Aorta (tissue), 5 donors: Measurements from ENCODE around the gene FASLG. TPM values are rescaled to one million over a fixed set of nuclear protein-coding genes. Genes with fewer than 3 reads are reported as not detected.

ENCODE experiments used
- ATAC-seq: fragments of 200-7000 bp; cut with Tn5 transposase; one replicate; pipeline ENCODE4 v1.9.1; 2022; ENCODE audit warnings: moderate library complexity; ENCODE audit not compliant: low FRiP score
- DNase-seq, 2 donors: peaks; one replicate each; pipeline ENCODE4 v3.0.0-alpha.2; 2020
- H3K27ac ChIP-seq, 2 donors: one replicate each; pipeline ENCODE4 v1.5.1; 2013; ENCODE audit warnings: low read length in 2 of 2, mild to moderate bottlenecking in 2 of 2, moderate library complexity in 2 of 2, control low read depth in 1 of 2, inconsistent platforms in 1 of 2, low read depth in 1 of 2
- H3K27me3 ChIP-seq, 2 donors: one replicate each; pipeline ENCODE4 v1.6.1; 2013; ENCODE audit warnings: control low read depth in 1 of 2, low read length in 1 of 2, mild to moderate bottlenecking in 1 of 2, moderate library complexity in 1 of 2; ENCODE audit not compliant: insufficient read depth in 2 of 2, control insufficient read depth in 1 of 2
- H3K36me3 ChIP-seq, 2 donors: one replicate each; pipeline ENCODE4 v1.6.1; 2013; ENCODE audit warnings: control low read depth in 1 of 2, low read length in 1 of 2, mild to moderate bottlenecking in 1 of 2; ENCODE audit not compliant: insufficient read depth in 2 of 2, control insufficient read depth in 1 of 2
- H3K4me1 ChIP-seq, 2 donors: one replicate each; pipeline ENCODE4 v1.6.1; 2013; ENCODE audit warnings: low read length in 2 of 2, control low read depth in 1 of 2, mild to moderate bottlenecking in 1 of 2, moderate library complexity in 1 of 2; ENCODE audit not compliant: insufficient read depth in 2 of 2, control insufficient read depth in 1 of 2
- H3K4me3 ChIP-seq, 2 donors: one replicate each; pipeline ENCODE4 v1.5.1; 2013; ENCODE audit warnings: low read length in 2 of 2, control low read depth in 1 of 2, mild to moderate bottlenecking in 1 of 2
- H3K9me3 ChIP-seq: one replicate; pipeline ENCODE4 v1.6.1; 2013; ENCODE audit warnings: mild to moderate bottlenecking, low read length; ENCODE audit not compliant: control insufficient read depth
- WGBS, 2 donors: extraction: QIAGEN DNeasy Blood & Tissue Kit; methylation state at CpG; one replicate each; pipeline ENCODE4 v1.1.7; 2013; 5-methylcytosine and 5-hydroxymethylcytosine counted together
- intact Hi-C, 2 donors: fragments of 100-400 bp; cut with DNase I; formaldehyde crosslinking; loops; one replicate each; pipeline versions ENCODE4 v1.14.2 to v1.15.0; 2022
- polyA plus RNA-seq, 2 donors: library from polyadenylated mRNA; stranded (reverse); fragments of 200-250 nt; gene quantifications; one replicate each; pipeline ENCODE4 v1.2.3, GENCODE V29; 2013
- total RNA-seq, 2 donors: library from RNA; stranded (reverse); fragmentation: NEBNext Ultra II Directional; extraction: Animal tissue kit (Norgen Biotek cat#: 25700); gene quantifications; one replicate each; pipeline ENCODE4 v1.2.1, GENCODE V29; 2021
- donor health status: healthy with polysubstance abuse.
- donor health status: Bipolar disorder and iron deficiency.
- donor health status: DM: no; HTN: no; CAD: no.
- donor health status: DM: no; HTN: no; CAD: no.
- donor health status: DM: yes; HTN: yes; CAD: no.

The FASLG gene
- total and polyA plus RNA-seq, 4 donors: 0.33 TPM; not detected in 3

- intact Hi-C loops: no loop called here
- no peak for DNase-seq
These were observed 11.4 kb downstream of the FASLG start for GRCh38 chr1:172670316-172670715.

GRCh38 chr1:172670791-172671190, 11.9 kb downstream of the FASLG start:
- no peak overlapping the region for H3K27ac ChIP-seq
- DNase-seq: no peak
- no peaks in the 10 kb centered on the region for H3K27me3 ChIP-seq
- 49 to 53% methylated on average over 4 of the region's 4 CpGs for WGBS, 2 donors
- intact Hi-C loops: no loop called here
- no peak overlapping the region for H3K4me3 ChIP-seq
- no peak for ATAC-seq
- no peaks in the 10 kb centered on the region for H3K36me3 ChIP-seq
- no peaks in the 10 kb centered on the region for H3K9me3 ChIP-seq
- no peaks in the 10 kb centered on the region for H3K4me1 ChIP-seq

More at GRCh38 chr1:172670316-172670715, 11.4 kb downstream of the FASLG start:
- H3K4me1 ChIP-seq: no peaks in the 10 kb centered on the region
- H3K9me3 ChIP-seq: no peaks in the 10 kb centered on the region
- no peak overlapping the region for H3K4me3 ChIP-seq
- ATAC-seq: no peak
- 78 to 86% methylated on average over 4 of the region's 4 CpGs for WGBS, 2 donors
- H3K27ac ChIP-seq: no peak overlapping the region
- no peaks in the 10 kb centered on the region for H3K27me3 ChIP-seq
- H3K36me3 ChIP-seq: no peaks in the 10 kb centered on the region

GRCh38 chr1:172671591-172671990, 12.7 kb downstream of the FASLG start:
- H3K4me1 ChIP-seq: no peaks in the 10 kb centered on the region
- no peak overlapping the region for H3K27ac ChIP-seq
- H3K27me3 ChIP-seq: no peaks in the 10 kb centered on the region
- peaks cover 1% of the 10 kb centered on the region for H3K9me3 ChIP-seq
- intact Hi-C loops: no loop called here
- no peaks in the 10 kb centered on the region for H3K36me3 ChIP-seq
- no peak overlapping the region for H3K4me3 ChIP-seq
- ATAC-seq: no peak
- no peak for DNase-seq

DNA sequence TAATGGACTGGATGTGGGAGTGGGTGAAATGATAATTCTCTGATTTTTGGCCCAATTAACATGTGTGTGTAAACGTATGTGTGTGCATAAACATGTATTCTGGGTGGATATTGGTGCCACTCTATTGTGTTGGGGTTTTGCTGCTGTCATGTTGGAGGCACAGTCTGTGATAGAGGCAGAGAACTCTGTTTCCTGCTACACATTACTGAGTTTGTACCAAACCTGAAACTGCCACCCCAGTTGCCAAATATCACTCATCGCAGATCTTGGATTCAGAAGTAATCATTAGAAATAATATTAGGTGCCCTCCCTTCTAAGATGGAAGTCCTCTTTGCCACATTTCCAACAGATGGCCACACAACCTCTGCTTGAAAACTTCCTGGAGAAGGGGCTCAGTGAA, 13.8 kb downstream of the FASLG start:
- no peak overlapping the region for H3K27ac ChIP-seq
- no peaks in the 10 kb centered on the region for H3K36me3 ChIP-seq
- no peaks in the 10 kb centered on the region for H3K4me1 ChIP-seq
- no peaks in the 10 kb centered on the region for H3K27me3 ChIP-seq
- intact Hi-C loops: no loop called here
- ATAC-seq: no peak
- no peak for DNase-seq
- 49 to 60% methylated on average over 2 of the region's 2 CpGs for WGBS, 2 donors
- H3K9me3 ChIP-seq: peaks cover 1% of the 10 kb centered on the region
- no peak overlapping the region for H3K4me3 ChIP-seq

DNA sequence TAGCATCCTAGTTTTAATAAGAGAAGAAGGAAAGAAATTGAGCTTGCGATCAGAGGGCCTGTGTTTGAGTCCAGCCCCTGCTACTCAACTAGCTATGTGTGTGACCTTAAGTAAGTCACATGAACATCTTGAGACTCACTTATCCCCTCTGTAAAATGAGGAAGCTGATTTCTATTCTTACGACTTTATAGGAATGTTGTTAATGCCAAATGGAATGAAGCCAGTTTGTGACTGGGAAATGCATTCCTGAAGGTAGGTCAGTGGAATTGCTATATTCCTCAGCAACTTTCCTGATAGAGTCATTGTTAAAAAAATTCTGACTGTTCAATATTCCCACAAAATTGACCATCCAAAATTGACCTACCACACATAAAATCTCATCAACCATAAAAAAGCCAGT, 14.9 kb downstream of the FASLG start:
- Histone ChIP-seq H3K27me3 (no peaks in the 10 kb centered on the region), H3K4me3 (no peak overlapping the region), H3K36me3 (no peaks in the 10 kb centered on the region), H3K4me1 (no peaks in the 10 kb centered on the region), H3K9me3 (peaks cover 1% of the 10 kb centered on the region), H3K27ac (no peak overlapping the region)
- DNase-seq (no peak), ATAC-seq (no peak)
- WGBS, 2 donors: 52 to 58% methylated on average over 2 of the region's 2 CpGs
- intact Hi-C loops: no loop called here

- 29 to 32% methylated on average over 4 of the region's 4 CpGs for WGBS, 2 donors
- Histone ChIP-seq H3K27me3 (no peaks in the 10 kb centered on the region), H3K9me3 (peaks cover 1% of the 10 kb centered on the region), H3K4me3 (no peak overlapping the region), H3K36me3 (no peaks in the 10 kb centered on the region), H3K27ac (no peak overlapping the region), H3K4me1 (no peaks in the 10 kb centered on the region)
- DNase-seq (no peak), ATAC-seq (no peak)
- intact Hi-C loops: no loop called here
These were observed 16.1 kb downstream of the FASLG start for GRCh38 chr1:172674831-172675613.

GRCh38 chr1:172679000-172679772, 20.3 kb downstream of the FASLG start:
- 61 to 62% methylated on average over 6 of the region's 6 CpGs for WGBS, 2 donors
- Histone ChIP-seq H3K9me3 (peaks cover 1% of the 10 kb centered on the region), H3K4me3 (no peak overlapping the region), H3K27ac (no peak overlapping the region), H3K36me3 (no peaks in the 10 kb centered on the region), H3K27me3 (no peaks in the 10 kb centered on the region), H3K4me1 (no peaks in the 10 kb centered on the region)
- DNase-seq (no peak), ATAC-seq (no peak)
- intact Hi-C loops: no loop called here

- DNase-seq: no peak
- no peaks in the 10 kb centered on the region for H3K27me3 ChIP-seq
- no peaks in the 10 kb centered on the region for H3K36me3 ChIP-seq
- no peak overlapping the region for H3K4me3 ChIP-seq
- H3K27ac ChIP-seq: no peak overlapping the region
- no peak for ATAC-seq
- intact Hi-C loops: no loop called here
- no peaks in the 10 kb centered on the region for H3K4me1 ChIP-seq
- peaks cover 1% of the 10 kb centered on the region for H3K9me3 ChIP-seq
These were observed 21.3 kb downstream of the FASLG start for GRCh38 chr1:172680244-172680643.

DNA sequence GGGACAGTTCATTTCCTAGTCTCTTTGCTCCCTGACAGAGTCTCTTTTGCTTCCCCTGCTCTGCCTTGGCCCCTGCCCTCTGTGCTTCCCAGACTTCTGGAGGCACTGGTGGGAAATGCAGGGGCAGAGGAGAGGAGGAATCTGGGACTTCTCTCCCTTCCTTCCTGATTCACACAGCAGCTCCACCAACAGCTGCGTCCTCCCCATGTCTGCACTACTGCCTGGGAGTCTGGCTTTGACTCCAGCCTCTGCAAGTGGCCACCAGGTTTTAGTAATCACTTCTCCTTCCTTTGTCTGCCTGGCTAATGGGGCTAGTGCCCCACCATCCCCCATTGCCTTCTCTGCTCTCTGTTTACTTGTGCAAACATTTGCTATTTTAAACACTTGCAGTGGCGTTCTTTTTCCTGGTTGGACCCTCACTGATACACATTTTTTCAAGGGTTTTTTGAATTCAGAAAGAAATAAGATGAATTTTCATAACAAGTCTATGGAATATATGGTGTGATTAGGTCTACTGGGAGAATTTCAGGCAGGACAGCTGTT, 21.9 kb downstream of the FASLG start:
- WGBS, 2 donors: 39 to 45% methylated on average over 2 of the region's 2 CpGs
- ATAC-seq: no peak
- intact Hi-C loops: no loop called here

More for the DNA sequence above, 21.9 kb downstream of the FASLG start:
- no peak for DNase-seq
- Histone ChIP-seq H3K36me3 (no peaks in the 10 kb centered on the region), H3K4me1 (no peaks in the 10 kb centered on the region), H3K4me3 (no peak overlapping the region), H3K27me3 (no peaks in the 10 kb centered on the region), H3K9me3 (peaks cover 1% of the 10 kb centered on the region), H3K27ac (no peak overlapping the region)
